HEK293T (cell line): ENCODE results near the gene DEDD2.
A peak's percentile ranks its signal among the peaks of the same experiment; 100 is the strongest.

Source experiments
- CTCF ChIA-PET: fragments of 350-600 bp; formaldehyde crosslinking; extraction: SDS; loops from one replicate; lab custom pipeline; 2021; ENCODE audit warnings: antibody characterized with exemption, inconsistent platforms; lab: Yijun Ruan, JAX
- POLR2A ChIA-PET: fragments of 350-600 bp; formaldehyde crosslinking; extraction: SDS; loops from one replicate; lab custom pipeline; 2020; ENCODE audit warnings: antibody characterized with exemption, inconsistent platforms; lab: Yijun Ruan, JAX
- DNase-seq: peaks from one replicate; pipeline ENCODE4 v3.0.0; 2012; ENCODE audit warnings: mixed read lengths; ENCODE audit errors: extremely low spot score
- ARNT ChIP-seq: fragments of 450-650 bp; IDR thresholded peaks from 2 replicates; pipeline ENCODE4 v1.6.1; 2017; ENCODE audit warnings: mild to moderate bottlenecking
- BHLHE40 ChIP-seq: fragments of 450-650 bp; IDR thresholded peaks from 2 replicates; pipeline ENCODE4 v1.6.1; 2016; ENCODE audit warnings: mild to moderate bottlenecking, moderate library complexity, borderline replicate concordance
- CTBP1 ChIP-seq: fragments of 450-650 bp; IDR thresholded peaks from 2 replicates; pipeline ENCODE4 v1.6.1; 2016; ENCODE audit warnings: borderline replicate concordance
- ELF4 ChIP-seq: fragments of 450-650 bp; IDR thresholded peaks from 2 replicates; pipeline ENCODE4 v1.6.1; 2017; ENCODE audit warnings: antibody characterized with exemption
- FOXK2 ChIP-seq: fragments of 450-650 bp; IDR thresholded peaks from 2 replicates; pipeline ENCODE4 v1.6.1; 2016; ENCODE audit warnings: mild to moderate bottlenecking
- FOXM1 ChIP-seq: fragments of 450-650 bp; IDR thresholded peaks from 2 replicates; pipeline ENCODE4 v1.6.1; 2017; ENCODE audit warnings: mild to moderate bottlenecking, borderline replicate concordance
- HDGF ChIP-seq: fragments of 450-650 bp; IDR thresholded peaks from 2 replicates; pipeline ENCODE4 v1.6.1; 2017; ENCODE audit warnings: antibody characterized with exemption, borderline replicate concordance
- L3MBTL2 ChIP-seq: fragments of 450-650 bp; conservative IDR thresholded peaks from 2 replicates; pipeline ENCODE4 v1.6.1; 2016; ENCODE audit warnings: mild to moderate bottlenecking
- LEF1 ChIP-seq: fragments of 450-650 bp; IDR thresholded peaks from 2 replicates; pipeline ENCODE4 v1.6.1; 2017; ENCODE audit warnings: mild to moderate bottlenecking, borderline replicate concordance
- NFRKB ChIP-seq: fragments of 450-650 bp; IDR thresholded peaks from 2 replicates; pipeline ENCODE4 v1.6.1; 2016; ENCODE audit warnings: mild to moderate bottlenecking, moderate library complexity
- SP1 ChIP-seq: fragments of 450-650 bp; IDR thresholded peaks from 2 replicates; pipeline ENCODE4 v1.6.1; 2017
- SUZ12 ChIP-seq: fragments of 450-650 bp; IDR thresholded peaks from 2 replicates; pipeline ENCODE4 v1.6.1; 2016; ENCODE audit warnings: mild to moderate bottlenecking
- TARDBP ChIP-seq: fragments of 450-650 bp; IDR thresholded peaks from 2 replicates; pipeline ENCODE4 v1.6.1; 2016
- ZNF384 ChIP-seq: fragments of 450-650 bp; IDR thresholded peaks from 2 replicates; pipeline ENCODE4 v1.6.1; 2016
- TF ChIP-seq, protein P1 (sequence below): fragments of 450-650 bp; IDR thresholded peaks from 2 replicates; pipeline ENCODE4 v1.6.1; 2016

The DEDD2 gene

DNA sequence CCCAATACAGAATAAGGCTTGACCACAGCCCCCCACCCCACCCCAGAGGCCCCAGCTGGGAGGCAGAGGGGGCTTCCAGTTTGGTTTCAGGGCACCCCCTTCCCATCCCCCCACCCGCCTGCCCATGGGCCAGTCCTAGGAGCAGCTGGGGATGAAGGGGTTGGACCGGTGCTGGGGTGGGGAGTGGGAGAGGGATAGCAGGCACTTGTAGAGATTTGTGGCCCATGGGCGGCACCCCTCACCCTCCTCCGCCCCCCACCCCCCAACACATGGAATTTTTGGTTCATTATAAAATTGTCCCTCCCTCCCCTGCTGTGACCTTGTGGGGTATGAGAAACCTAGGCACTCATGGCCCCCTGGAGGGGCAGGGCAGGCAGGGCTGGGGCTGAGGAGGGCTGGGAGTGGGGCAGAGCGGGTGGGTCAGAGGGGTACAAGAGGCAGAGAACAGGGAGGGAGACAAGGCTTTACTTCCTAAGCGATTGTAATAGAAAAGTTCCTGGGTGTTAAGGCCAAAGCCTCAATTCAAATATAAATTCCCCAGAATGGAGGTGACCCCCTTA lies 30.2 kb upstream of the DEDD2 start:
- POLR2A ChIA-PET: interaction anchor here (0.7 to 8.0 kb wide), 5 partner anchors 11 to 55 kb away, joined by 3 to 140 read pairs (median 3); partner anchors contain the start of gene PAFAH1B3
- CTCF ChIA-PET: interaction anchor here (1.0 to 4.6 kb wide), 2 partner anchors 32 to 143 kb away, joined by 3 to 53 read pairs; no protein-coding TSS in a partner anchor

DNA sequence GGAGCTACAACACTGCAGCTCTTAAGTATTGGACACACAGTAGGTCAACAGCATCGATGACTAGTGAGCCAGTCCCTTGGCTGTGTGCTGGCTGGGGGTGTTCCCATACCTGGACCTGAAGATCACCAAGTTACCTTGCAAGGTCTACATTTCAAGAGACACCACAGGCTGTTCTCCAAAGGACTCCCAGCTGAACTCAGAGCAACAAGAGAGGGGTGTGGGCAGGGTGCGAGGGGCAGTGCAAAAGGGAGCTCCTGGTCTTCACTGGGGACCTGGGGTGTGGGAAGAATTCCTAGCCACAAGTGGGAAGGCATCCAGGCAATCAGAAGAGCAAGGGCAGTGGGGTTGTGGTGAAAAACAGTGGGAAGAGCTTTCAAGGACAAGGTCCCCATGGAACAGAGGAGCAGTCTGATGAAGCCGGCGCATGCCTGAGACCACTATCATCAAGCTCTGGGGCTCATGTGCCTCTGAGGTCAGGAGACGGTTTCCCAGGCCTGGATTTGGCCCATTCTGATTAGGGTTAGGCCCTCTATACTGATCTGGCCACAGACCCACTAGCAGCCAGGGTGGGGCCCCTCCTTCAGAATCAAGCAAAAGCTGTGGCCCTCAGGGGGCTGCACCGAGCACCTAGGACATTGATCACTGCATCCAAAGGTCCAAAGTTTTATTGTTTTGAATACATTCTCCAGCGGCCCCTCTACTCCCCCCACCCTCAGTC lies 29.6 kb upstream of the DEDD2 start:
- TF ChIP-seq TARDBP (no peak), FOXM1 (no peak), ARNT (no peak), SUZ12 (no peak), ELF4 (no peak)
- POLR2A ChIA-PET: interaction anchor here (0.7 to 8.0 kb wide), 8 partner anchors 9 to 81 kb away, joined by 3 to 140 read pairs (median 4); partner anchors contain the start of gene PAFAH1B3
- CTCF ChIA-PET: interaction anchor here (0.6 to 4.6 kb wide), 9 partner anchors 9 to 142 kb away, joined by 3 to 53 read pairs (median 4); partner anchors contain the start of gene ERF
- DNase-seq: no peak

More for the DNA sequence above, 30.2 kb upstream of the DEDD2 start:
- DNase-seq: no peak
- TF ChIP-seq SUZ12: no peak
- TF ChIP-seq HDGF: no peak
- TF ChIP-seq BHLHE40: no peak
- TF ChIP-seq NFRKB: no peak
- no peak for TF ChIP-seq FOXM1
- TF ChIP-seq TARDBP: no peak
- TF ChIP-seq SP1: no peak
- TF ChIP-seq ZNF384: no peak
- TF ChIP-seq ELF4: no peak

DNA sequence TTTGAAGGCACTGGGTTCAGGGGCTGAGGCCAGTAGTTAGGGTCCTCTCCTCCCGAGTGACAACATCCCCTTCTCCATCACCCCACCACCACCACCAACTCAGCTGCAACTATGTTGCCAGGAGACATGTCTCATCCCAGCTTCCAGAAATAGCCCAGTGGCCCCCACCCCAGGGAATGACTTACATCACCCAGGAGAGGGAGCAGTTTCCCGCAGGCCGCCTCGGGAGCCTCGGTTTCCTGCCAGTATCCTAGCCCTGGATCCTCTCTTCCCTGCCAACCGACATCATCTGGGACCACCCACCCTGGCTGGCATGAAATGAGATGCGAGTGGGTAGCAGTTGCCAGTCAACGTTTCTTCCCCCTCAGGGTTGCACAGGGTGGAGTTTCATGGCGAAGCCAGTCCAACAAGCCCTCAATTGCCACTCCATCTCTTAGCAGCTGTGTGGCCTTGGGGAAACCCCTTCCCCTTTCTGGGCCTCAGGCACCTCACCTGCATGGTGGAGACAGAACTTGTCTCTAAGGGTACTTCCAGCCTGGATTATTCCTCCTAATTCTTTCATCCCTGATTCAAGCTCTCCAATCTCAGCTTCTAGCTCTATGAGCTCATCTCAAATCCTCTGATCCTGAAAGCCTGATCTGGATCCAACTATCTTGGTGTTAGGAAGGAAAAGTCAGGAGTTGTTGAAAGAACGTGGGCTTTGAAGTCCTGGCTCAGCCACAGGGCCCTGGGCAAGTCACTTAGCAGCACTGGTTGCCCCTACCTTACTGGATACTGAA lies 28.9 kb upstream of the DEDD2 start:
- peak; percentile 59 for DNase-seq
- CTCF ChIA-PET: interaction anchor here (0.6 to 4.6 kb wide), 11 partner anchors 9 to 142 kb away, joined by 3 to 53 read pairs (median 3); partner anchors contain the start of gene ERF
- TF ChIP-seq FOXM1: peak; percentile 20; the same call in 1 of the 2 replicates
- TF ChIP-seq ELF4: no peak
- no peak for TF ChIP-seq FOXK2
- POLR2A ChIA-PET: interaction anchor here (0.8 to 8.0 kb wide), 10 partner anchors 10 to 150 kb away, joined by 3 to 140 read pairs (median 4); no protein-coding TSS in a partner anchor

DNA sequence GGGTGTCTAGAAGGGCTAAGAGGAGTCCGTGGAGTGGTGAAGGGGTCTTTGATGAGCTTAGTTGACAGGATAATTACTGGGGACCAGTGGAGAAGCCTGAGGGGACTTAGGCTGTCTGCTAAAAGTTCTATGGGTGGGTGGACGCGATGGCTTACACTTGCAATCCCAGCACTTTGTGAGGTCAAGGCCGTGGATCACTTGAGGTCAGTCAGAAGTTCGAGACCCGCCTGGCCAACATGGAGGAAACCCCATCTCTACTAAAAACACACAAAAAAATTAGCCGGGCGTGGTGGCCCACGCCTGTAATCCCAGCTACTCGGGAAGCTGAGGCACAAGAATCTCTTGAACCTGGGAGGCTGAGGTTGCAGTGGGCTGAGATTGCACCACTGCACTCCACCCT lies 27.8 kb upstream of the DEDD2 start:
- POLR2A ChIA-PET: interaction anchor here (0.7 to 8.0 kb wide), 9 partner anchors 11 to 151 kb away, joined by 3 to 140 read pairs (median 3); no protein-coding TSS in a partner anchor
- no peak for DNase-seq
- CTCF ChIA-PET: interaction anchor here (1.3 to 4.6 kb wide), 4 partner anchors 11 to 38 kb away, joined by 3 to 53 read pairs (median 6); partner anchors contain the start of gene ERF
- TF ChIP-seq SP1 (no peak), BHLHE40 (no peak), CTBP1 (no peak), ZNF384 (no peak)

DNA sequence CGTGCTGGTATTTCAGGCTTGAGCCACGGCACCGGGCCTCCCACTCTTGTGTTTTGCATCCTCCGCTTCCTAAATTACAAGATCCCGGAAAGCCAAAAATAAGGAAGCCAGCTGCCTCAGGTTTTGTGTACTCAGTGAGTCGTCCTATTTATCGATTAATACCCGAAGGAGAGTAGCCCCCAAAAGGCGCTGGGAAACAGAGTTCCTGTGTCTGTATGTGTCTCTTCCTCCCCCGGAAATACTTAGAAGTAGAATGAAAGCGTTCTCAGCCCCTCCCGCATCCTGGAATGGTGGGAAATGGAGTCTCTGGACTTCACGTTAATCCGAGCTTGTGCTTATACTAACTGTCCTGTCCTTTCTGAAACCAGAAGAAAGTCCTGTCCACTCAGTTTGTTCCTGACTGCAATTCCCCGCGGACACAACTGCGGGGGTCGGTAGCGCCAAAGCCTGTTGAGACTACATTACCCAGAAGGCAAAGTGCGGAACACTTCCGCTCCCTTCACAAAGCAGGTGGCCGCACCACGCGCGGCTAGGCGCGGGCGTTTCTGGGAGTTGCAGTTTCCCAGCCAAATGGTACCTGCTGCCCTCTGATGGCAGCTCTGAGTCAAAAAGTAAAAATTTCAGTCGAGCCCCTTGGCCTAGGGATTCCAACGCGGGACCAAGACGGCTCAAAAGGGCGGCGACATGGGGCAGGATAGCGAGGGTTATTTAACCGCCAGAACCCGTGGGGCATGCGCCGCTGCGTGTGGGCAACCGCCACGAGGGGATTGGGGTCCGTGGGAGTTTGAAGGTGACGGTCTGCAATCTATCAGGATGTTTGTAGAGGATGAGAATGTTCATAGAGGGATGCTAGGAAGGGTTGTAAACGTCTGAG lies 27.1 kb upstream of the DEDD2 start:
- CTCF ChIA-PET: interaction anchor here (0.6 to 4.6 kb wide), 4 partner anchors 35 to 60 kb away, joined by 3 to 53 read pairs (median 4); no protein-coding TSS in a partner anchor
- TF ChIP-seq ZNF384 (no peak), ARNT (no peak), L3MBTL2 (peak; percentile 52), ELF4 (peak; percentile 98)
- POLR2A ChIA-PET: interaction anchor here (0.6 to 8.0 kb wide), 7 partner anchors 11 to 55 kb away, joined by 3 to 140 read pairs (median 3); no protein-coding TSS in a partner anchor
- peak; percentile 78 for DNase-seq

DNA sequence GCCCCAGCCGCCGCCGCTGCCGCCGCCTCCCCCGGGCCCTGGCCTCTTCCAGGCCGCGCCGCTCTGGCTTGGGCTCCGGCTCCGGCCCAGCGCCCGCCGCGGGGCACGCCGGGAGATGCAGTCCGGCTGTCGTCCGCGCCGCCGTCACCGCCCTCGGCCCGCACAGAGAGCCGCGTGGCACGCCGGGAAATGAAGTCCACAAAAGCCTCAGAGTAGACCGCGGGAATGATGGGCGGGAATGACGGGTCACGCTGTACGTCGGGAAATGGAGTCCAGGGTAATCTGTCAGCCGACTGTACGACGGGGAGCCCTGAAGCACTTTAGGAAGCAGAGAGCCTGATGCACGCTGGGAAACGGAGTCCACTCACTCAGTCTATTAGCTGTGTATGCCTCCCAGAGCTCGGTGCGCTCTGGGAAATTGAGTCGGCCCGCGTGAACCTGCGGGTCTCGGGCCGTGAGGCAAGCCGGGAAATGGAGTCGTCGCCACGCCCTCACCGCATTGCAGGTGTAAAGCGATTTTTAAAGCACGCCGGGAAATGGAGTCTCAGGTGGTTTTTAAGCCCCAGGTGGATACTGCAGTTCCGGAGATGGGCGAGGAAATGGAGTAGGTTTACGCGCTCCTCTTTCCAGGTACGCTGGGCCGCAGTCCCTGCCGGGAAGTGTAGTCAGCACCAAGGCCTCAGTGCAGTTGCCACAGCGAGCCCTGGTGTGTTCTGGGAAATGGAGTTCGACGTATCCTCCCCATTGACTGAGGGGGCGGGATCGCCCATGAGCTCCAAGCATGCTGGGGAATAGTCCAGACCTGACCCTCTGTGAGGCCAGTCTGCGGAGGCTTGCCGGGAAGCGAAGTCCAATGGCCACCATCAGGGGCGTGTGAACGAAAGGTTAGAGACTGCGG lies 25.3 kb upstream of the DEDD2 start, which contains the start of gene GSK3A:
Gene GSK3A (minus strand): TSS at position 91 of the 898 bp plus-strand sequence. CDS start 137 bp downstream, outside the sequence.
- ChIA-PET POLR2A (interaction anchor here (0.6 to 8.0 kb wide), 28 partner anchors 9 to 283 kb away, joined by 3 to 140 read pairs (median 4); partner anchors contain the start of genes DEDD2, ERF, PAFAH1B3 and PRR19), CTCF (interaction anchor here (0.6 to 1.7 kb wide), 3 partner anchors 36 to 69 kb away, joined by 3 to 10 read pairs (median 3); no protein-coding TSS in a partner anchor)
- DNase-seq: peak; percentile 86
- TF ChIP-seq L3MBTL2 (peak; percentile 37; the same call in 1 of the 2 replicates), CTBP1 (peak; percentile 89), SUZ12 (peak; percentile 82), ELF4 (peak; percentile 79), NFRKB (no peak), LEF1 (no peak), BHLHE40 (no peak), ZNF384 (no peak)
- TF ChIP-seq, protein P1, sequence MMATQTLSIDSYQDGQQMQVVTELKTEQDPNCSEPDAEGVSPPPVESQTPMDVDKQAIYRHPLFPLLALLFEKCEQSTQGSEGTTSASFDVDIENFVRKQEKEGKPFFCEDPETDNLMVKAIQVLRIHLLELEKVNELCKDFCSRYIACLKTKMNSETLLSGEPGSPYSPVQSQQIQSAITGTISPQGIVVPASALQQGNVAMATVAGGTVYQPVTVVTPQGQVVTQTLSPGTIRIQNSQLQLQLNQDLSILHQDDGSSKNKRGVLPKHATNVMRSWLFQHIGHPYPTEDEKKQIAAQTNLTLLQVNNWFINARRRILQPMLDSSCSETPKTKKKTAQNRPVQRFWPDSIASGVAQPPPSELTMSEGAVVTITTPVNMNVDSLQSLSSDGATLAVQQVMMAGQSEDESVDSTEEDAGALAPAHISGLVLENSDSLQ: peak; percentile 97
